K562 (cell line): ENCODE measurements around the gene PPP1CA.

ENCODE experiments used
- CCAR2 ChIP-seq: fragments of 200-400 bp; formaldehyde crosslinking; IDR thresholded peaks from 2 replicates; pipeline ENCODE4 v1.6.1; 2017; ENCODE audit warnings: mild to moderate bottlenecking, low read depth, low read length
- ELK1 ChIP-seq: sonication (generic); formaldehyde crosslinking; IDR thresholded peaks from 2 replicates; pipeline ENCODE4 v1.8.1; 2022; ENCODE audit warnings: missing genetic modification reagents
- GABPA ChIP-seq: fragments of 200-800 bp; sonication (Bioruptor generic); conservative IDR thresholded peaks from 2 replicates; pipeline ENCODE4 v1.6.1; 2016; ENCODE audit warnings: low read depth, missing genetic modification characterization, missing compliant biosample characterization
- JUND ChIP-seq, 2 experiments: IDR thresholded peaks; 2 replicates in 1 of 2; 3 replicates in 1 of 2; pipeline ENCODE4 v1.6.1; 2011; ENCODE audit warnings: borderline replicate concordance in 2 of 2, low read depth in 2 of 2, low read length in 2 of 2, improper control_type of control experiment in 1 of 2, missing biosample characterization in 1 of 2, missing genetic modification characterization in 1 of 2, missing genetic modification reagents in 1 of 2
- MLX ChIP-seq, 2 experiments: fragments of 450-650 bp in 1 of 2; sonication (generic) in 1 of 2; formaldehyde crosslinking; conservative IDR thresholded peaks; 2 replicates each; pipeline versions ENCODE4 v1.4.0 to v1.8.1; 2020 to 2022; ENCODE audit warnings: mild to moderate bottlenecking in 1 of 2, missing genetic modification reagents in 1 of 2
- POLR2A ChIP-seq: fragments of 450-650 bp; conservative IDR thresholded peaks from 2 replicates; pipeline ENCODE4 v1.6.1; 2016
- PRDM10 ChIP-seq: fragments of 450-650 bp; IDR thresholded peaks from 2 replicates; pipeline ENCODE4 v1.6.1; 2018; ENCODE audit not compliant: partially characterized antibody
- ZBTB43 ChIP-seq: sonication (generic); formaldehyde crosslinking; IDR thresholded peaks from 2 replicates; pipeline ENCODE4 v1.8.0; 2023; ENCODE audit warnings: mild to moderate bottlenecking, missing genetic modification reagents
- ZNF23 ChIP-seq: fragments of 250-450 bp; sonication (Bioruptor Pico); IDR thresholded peaks from 2 replicates; pipeline ENCODE4 v1.4.0; 2020; ENCODE audit warnings: mild to moderate bottlenecking
- ZNF740 ChIP-seq, 3 experiments: fragments of 200-800 bp in 1 of 3; sonication (Bioruptor generic) in 1 of 3; sonication (generic) in 1 of 3; formaldehyde crosslinking in 1 of 3; IDR thresholded peaks; 2 replicates each; pipeline versions ENCODE4 v1.6.1 to v1.8.0; 2016 to 2022; ENCODE audit warnings: mild to moderate bottlenecking in 2 of 3, missing compliant biosample characterization in 2 of 3, missing genetic modification characterization in 2 of 3, missing genetic modification reagents in 1 of 3

- no peak for TF ChIP-seq ZNF740 (CRISPR knock-in tag; IDR thresholded peaks at IDR 0.05)
- TF ChIP-seq ZNF740 (tag; IDR thresholded peaks at IDR 0.05), result no peak
- TF ChIP-seq POLR2A, result no peak; the same call in none of the 2 replicates
- no peak for TF ChIP-seq ELK1 (CRISPR knock-in tag)
- no peak for TF ChIP-seq MLX (CRISPR knock-in tag; conservative IDR thresholded peaks at IDR 0.05)
- no peak for TF ChIP-seq GABPA (tag)
- no peak for TF ChIP-seq PRDM10
- TF ChIP-seq CCAR2, result no peak
- no peak for TF ChIP-seq JUND (IDR thresholded peaks at IDR 0.05; ENCODE audit: borderline replicate concordance, low read depth, low read length)
- no peak for TF ChIP-seq JUND (tag; IDR thresholded peaks at IDR 0.05; ENCODE audit: borderline replicate concordance, low read depth, low read length)
- no peak for TF ChIP-seq ZNF23 (CRISPR knock-in tag)
- no peak for TF ChIP-seq ZBTB43 (CRISPR knock-in tag)
Measured at GRCh38 chr11:67397536-67397935, 4.1 kb downstream of the PPP1CA start.
